Progenitor cell of endocrine pancreas (in vitro differentiated cells): ENCODE data around the gene CEACAM1. TPM values are rescaled to one million over a fixed set of nuclear protein-coding genes. Genes with fewer than 3 reads are reported as not detected.
"Not testable (repeated sequence)": the region's sequence is repeated elsewhere in the genome, so short reads cannot be mapped to it uniquely, and the experiment has no call there.

ENCODE experiments used
- DNase-seq: peaks from one replicate; pipeline ENCODE4 v3.0.0; 2021; ENCODE audit warnings: low spot score; ENCODE audit not compliant: unreplicated experiment
- H3K27ac Mint-ChIP-seq: 2 replicates; pipeline ENCODE4 v1.8.0; 2021; ENCODE audit warnings: mild to moderate bottlenecking, moderate library complexity, mixed read lengths
- H3K27me3 Mint-ChIP-seq: 2 replicates; pipeline ENCODE4 v1.8.0; 2021; ENCODE audit warnings: mixed read lengths
- H3K36me3 Mint-ChIP-seq: 2 replicates; pipeline ENCODE4 v1.8.0; 2022; ENCODE audit warnings: mixed read lengths; ENCODE audit not compliant: insufficient read depth
- H3K4me1 Mint-ChIP-seq: 2 replicates; pipeline ENCODE4 v1.8.0; 2021; ENCODE audit warnings: low read depth, mixed read lengths
- H3K4me3 Mint-ChIP-seq: 2 replicates; pipeline ENCODE4 v1.8.0; 2021; ENCODE audit warnings: low read depth, mild to moderate bottlenecking, moderate library complexity, mixed read lengths
- H3K9me3 Mint-ChIP-seq: 2 replicates; pipeline ENCODE4 v1.8.0; 2021; ENCODE audit warnings: low read depth, mixed read lengths
- total RNA-seq: library from RNA; stranded (reverse); gene quantifications from 2 replicates; pipeline ENCODE4 v1.2.1, GENCODE V29; 2021
- TF ChIP-seq, protein P1 (sequence below): fragments of 200-600 bp; sonication (generic); IDR thresholded peaks from one replicate; pipeline ENCODE4 v1.5.0; 2021; ENCODE audit warnings: antibody characterized with exemption, mild to moderate bottlenecking; ENCODE audit not compliant: unreplicated experiment

CEACAM1 gene
- total RNA-seq, 1 donor from 2014 or later: 0.69 TPM

DNA sequence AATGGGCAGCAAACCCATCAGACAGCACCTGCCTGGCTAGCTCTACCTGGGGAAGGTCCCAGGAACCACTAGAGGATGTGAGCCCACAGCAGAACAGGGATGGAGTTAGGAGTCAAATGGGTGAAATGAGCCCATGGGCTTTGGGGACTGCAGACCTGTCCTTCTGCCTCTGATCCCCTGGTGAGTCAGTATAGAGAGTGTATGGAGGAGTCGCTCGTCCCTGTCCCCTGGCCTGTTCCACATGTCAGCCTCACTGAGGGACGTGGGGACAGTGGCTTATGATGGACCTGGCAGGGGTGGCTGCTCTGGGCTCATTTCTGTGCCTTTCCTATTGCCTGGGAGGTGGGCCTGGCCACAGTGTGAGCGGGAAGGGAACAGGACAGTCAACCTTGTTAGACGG lies 4.0 kb downstream of the CEACAM1 start:
- H3K4me1 Mint-ChIP-seq: peaks cover 13% of the 10 kb centered on the region
- H3K27me3 Mint-ChIP-seq: peaks cover 4% of the 10 kb centered on the region
- no peaks in the 10 kb centered on the region for H3K36me3 Mint-ChIP-seq
- H3K9me3 Mint-ChIP-seq: no peaks in the 10 kb centered on the region
- DNase-seq: no peak
- no peak overlapping the region for H3K4me3 Mint-ChIP-seq
- TF ChIP-seq, protein P1, sequence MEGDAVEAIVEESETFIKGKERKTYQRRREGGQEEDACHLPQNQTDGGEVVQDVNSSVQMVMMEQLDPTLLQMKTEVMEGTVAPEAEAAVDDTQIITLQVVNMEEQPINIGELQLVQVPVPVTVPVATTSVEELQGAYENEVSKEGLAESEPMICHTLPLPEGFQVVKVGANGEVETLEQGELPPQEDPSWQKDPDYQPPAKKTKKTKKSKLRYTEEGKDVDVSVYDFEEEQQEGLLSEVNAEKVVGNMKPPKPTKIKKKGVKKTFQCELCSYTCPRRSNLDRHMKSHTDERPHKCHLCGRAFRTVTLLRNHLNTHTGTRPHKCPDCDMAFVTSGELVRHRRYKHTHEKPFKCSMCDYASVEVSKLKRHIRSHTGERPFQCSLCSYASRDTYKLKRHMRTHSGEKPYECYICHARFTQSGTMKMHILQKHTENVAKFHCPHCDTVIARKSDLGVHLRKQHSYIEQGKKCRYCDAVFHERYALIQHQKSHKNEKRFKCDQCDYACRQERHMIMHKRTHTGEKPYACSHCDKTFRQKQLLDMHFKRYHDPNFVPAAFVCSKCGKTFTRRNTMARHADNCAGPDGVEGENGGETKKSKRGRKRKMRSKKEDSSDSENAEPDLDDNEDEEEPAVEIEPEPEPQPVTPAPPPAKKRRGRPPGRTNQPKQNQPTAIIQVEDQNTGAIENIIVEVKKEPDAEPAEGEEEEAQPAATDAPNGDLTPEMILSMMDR: no peak
- no peak overlapping the region for H3K27ac Mint-ChIP-seq

DNA sequence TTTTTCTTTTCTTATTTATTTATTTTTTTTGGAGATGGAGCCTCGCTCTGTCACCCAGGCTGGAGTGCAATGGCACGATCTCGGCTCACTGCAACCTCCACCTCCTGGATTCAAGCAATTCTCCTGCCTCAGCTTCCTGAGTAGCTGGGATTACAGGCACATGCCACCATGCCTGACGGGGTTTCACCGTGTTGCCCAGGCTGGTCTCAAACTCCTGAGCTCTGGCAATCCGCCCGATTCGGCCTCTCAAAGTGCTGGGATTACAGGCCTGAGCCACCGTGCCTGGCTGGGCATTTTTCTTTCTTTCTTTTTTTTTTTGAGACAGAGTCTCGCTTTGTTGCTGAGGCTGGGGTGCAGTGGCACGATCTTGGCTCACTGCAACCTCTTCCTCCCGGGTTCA lies 6.0 kb downstream of the CEACAM1 start:
- H3K9me3 Mint-ChIP-seq, H3K36me3 Mint-ChIP-seq, H3K4me1 Mint-ChIP-seq, H3K27me3 Mint-ChIP-seq, DNase-seq, H3K27ac Mint-ChIP-seq, H3K4me3 Mint-ChIP-seq: not testable (repeated sequence)

DNA sequence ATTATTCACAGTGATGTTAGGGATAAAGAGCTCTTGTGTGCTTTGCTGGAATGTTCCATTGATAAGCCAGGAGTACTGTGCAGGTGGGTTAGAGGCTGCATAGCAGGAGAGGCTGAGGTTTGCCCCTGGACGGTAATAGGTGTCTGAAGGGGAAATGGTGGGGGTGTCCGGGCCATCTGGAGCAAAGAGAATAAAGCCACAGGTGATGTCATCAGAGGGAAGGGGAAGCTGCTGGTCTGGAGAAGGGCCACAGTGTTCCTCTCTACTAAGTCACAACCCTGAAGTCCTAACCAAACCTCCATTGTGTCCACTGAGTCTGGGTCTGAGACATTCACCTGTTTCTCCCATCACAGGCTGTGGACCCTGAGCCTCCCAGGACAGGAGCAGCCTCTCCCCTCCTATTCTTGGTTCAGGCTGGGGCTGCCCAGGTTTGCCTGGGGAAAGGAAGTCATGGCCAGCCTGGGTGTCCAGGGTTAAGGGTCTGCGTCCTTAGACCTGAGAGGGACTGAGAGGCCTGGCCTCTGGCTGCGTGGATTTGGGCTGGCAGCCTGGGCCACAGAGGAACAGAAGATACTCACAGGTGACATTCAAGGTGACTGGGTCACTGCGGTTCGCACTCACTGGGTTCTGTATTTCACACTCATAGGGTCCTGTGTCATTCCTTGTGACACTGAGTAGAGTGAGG lies 6.8 kb downstream of the CEACAM1 start:
- peaks cover 7% of the 10 kb centered on the region for H3K4me1 Mint-ChIP-seq
- H3K36me3 Mint-ChIP-seq: no peaks in the 10 kb centered on the region
- TF ChIP-seq, protein P1: no peak
- peak overlapping the region; percentile 52 for H3K27ac Mint-ChIP-seq
- no peak for DNase-seq
- no peak overlapping the region for H3K4me3 Mint-ChIP-seq
- H3K9me3 Mint-ChIP-seq: no peaks in the 10 kb centered on the region
- peaks cover 4% of the 10 kb centered on the region for H3K27me3 Mint-ChIP-seq

DNA sequence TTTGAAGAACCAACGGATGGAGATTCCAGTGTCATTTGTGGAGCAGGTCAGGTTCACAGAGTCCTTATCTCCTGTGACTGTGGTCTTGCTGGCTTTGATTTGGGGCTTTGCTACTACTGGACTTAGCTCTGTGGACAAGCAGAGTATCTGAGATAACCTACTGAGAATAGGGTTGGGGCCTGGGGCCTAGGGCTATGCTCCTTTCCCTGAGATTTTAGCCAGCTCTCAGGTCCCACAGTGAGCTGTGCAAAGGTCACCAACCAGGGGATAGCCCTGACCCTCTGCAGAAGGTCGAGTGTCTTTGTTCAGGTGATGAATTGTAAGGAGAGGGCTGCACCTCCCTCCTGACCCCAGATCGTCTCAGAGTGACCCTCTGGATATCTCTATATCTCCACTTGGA lies 9.2 kb downstream of the CEACAM1 start:
- Mint-ChIP-seq H3K27ac (no peak overlapping the region), H3K36me3 (no peaks in the 10 kb centered on the region), H3K27me3 (peaks cover 4% of the 10 kb centered on the region), H3K9me3 (no peaks in the 10 kb centered on the region), H3K4me1 (peaks cover 7% of the 10 kb centered on the region), H3K4me3 (no peak overlapping the region)
- TF ChIP-seq, protein P1: no peak
- no peak for DNase-seq

DNA sequence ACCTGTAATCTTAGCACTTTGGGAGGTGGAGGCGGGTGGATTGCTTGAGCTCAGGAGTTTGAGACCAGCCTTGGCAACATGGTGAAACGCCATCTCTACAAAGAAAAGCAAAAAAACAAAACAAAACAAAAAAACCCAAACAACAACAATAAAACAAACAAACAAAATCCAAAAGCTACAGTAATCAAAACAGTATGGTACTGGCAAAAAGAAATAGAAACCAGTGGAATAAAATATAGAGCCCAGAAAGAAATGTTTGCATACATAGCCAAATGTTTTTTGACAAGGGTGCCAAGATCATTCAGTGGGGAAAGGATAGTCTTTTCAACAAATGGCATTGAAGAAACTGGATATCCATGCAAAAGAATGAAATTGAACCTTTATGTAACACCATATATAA lies 11.5 kb downstream of the CEACAM1 start:
- H3K9me3 Mint-ChIP-seq: no peaks in the 10 kb centered on the region
- H3K4me3 Mint-ChIP-seq: no peak overlapping the region
- no peaks in the 10 kb centered on the region for H3K27me3 Mint-ChIP-seq
- no peak overlapping the region for H3K27ac Mint-ChIP-seq
- H3K36me3 Mint-ChIP-seq: no peaks in the 10 kb centered on the region
- TF ChIP-seq, protein P1: no peak
- H3K4me1 Mint-ChIP-seq: peaks cover 7% of the 10 kb centered on the region
- DNase-seq: no peak

DNA sequence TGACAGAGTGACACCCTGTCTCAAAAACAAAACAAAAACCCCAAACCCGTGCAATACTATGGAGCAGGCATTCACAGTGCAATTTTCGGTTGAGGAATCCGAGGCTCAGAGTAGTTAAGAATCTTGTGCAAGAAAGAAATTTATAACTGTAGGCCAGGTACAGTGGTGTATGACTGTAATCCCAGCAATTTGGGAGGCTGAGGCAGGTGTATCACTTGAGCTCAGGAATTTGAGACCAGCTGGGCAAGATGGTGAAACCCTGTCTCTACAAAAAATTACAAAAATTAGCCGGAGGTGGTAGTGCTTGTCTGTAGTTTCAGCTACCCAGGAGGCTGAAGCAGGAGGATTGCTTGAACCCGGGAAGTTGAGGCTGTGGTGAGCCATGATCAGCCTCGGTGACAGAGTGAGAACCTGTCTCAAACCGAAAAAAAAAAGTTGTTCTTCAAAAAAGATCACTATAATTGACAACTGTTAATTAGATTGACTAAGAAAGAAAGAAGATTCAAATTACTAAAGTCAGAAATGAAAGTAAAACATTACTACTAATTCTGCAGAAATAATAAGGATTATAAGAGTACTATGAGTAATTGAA lies 12.9 kb downstream of the CEACAM1 start:
- H3K9me3 Mint-ChIP-seq: no peaks in the 10 kb centered on the region
- H3K27ac Mint-ChIP-seq: no peak overlapping the region
- no peaks in the 10 kb centered on the region for H3K36me3 Mint-ChIP-seq
- H3K4me3 Mint-ChIP-seq: no peak overlapping the region
- peaks cover 5% of the 10 kb centered on the region for H3K4me1 Mint-ChIP-seq
- H3K27me3 Mint-ChIP-seq: no peaks in the 10 kb centered on the region
- TF ChIP-seq, protein P1: no peak
- no peak for DNase-seq
